Astrocyte (in vitro differentiated cells and primary cell): ENCODE measurements around the gene PBRM1. TPM values are rescaled to one million over a fixed set of nuclear protein-coding genes. Genes with fewer than 3 reads are reported as not detected.

Source experiments
- DNase-seq: peaks from one replicate; pipeline ENCODE4 v3.0.0-alpha.2; 2010; ENCODE audit warnings: low read depth
- FAIRE-seq: peaks from 2 replicates; lab custom pipeline; 2011; peaks lifted over from hg19 to GRCh38; lab: Jason Lieb, UNC
- H2AFZ ChIP-seq: 2 replicates; pipeline ENCODE4 v1.6.0; 2012; ENCODE audit warnings: low read depth, low read length, inconsistent platforms
- H3K27ac ChIP-seq: 2 replicates; pipeline ENCODE4 v1.5.1; 2011; ENCODE audit warnings: low read depth, low read length, inconsistent platforms
- H3K27me3 ChIP-seq: 2 replicates; pipeline ENCODE4 v1.6.0; 2011; ENCODE audit warnings: low read length, inconsistent platforms; ENCODE audit not compliant: insufficient read depth
- H3K36me3 ChIP-seq: 2 replicates; pipeline ENCODE4 v1.5.1; 2011; ENCODE audit warnings: low read length, inconsistent platforms; ENCODE audit not compliant: insufficient read depth
- H3K4me1 ChIP-seq: 2 replicates; pipeline ENCODE4 v1.5.1; 2011; ENCODE audit warnings: low read length, inconsistent platforms; ENCODE audit not compliant: insufficient read depth
- H3K4me2 ChIP-seq: 2 replicates; pipeline ENCODE4 v1.6.0; 2012; ENCODE audit warnings: low read length, inconsistent platforms
- H3K4me3 ChIP-seq: 2 replicates; pipeline ENCODE4 v1.5.1; 2011; ENCODE audit warnings: low read depth, mild to moderate bottlenecking, low read length, inconsistent platforms; ENCODE audit not compliant: insufficient read depth
- H3K79me2 ChIP-seq: 2 replicates; pipeline ENCODE4 v1.6.0; 2012; ENCODE audit warnings: mild to moderate bottlenecking, low read length, inconsistent platforms; ENCODE audit not compliant: insufficient read depth
- H3K9ac ChIP-seq: 2 replicates; pipeline ENCODE4 v1.6.0; 2012; ENCODE audit warnings: mild to moderate bottlenecking, low read length, inconsistent platforms
- H3K9me3 ChIP-seq: 2 replicates; pipeline ENCODE4 v1.5.1; 2012; ENCODE audit warnings: low read depth, mild to moderate bottlenecking, low read length, inconsistent platforms; ENCODE audit not compliant: insufficient read depth
- H4K20me1 ChIP-seq: 2 replicates; pipeline ENCODE4 v1.6.0; 2012; ENCODE audit warnings: low read length, inconsistent platforms; ENCODE audit not compliant: insufficient read depth
- H3K27ac Mint-ChIP-seq: one replicate; pipeline ENCODE4 v1.8.0; 2021; ENCODE audit warnings: mild to moderate bottlenecking, mixed read lengths; ENCODE audit not compliant: unreplicated experiment
- H3K27me3 Mint-ChIP-seq: one replicate; pipeline ENCODE4 v1.8.0; 2021; ENCODE audit warnings: low read depth, mixed read lengths; ENCODE audit not compliant: unreplicated experiment
- H3K36me3 Mint-ChIP-seq: one replicate; pipeline ENCODE4 v1.8.0; 2021; ENCODE audit warnings: low read depth, mixed read lengths; ENCODE audit not compliant: unreplicated experiment
- H3K4me1 Mint-ChIP-seq: one replicate; pipeline ENCODE4 v1.8.0; 2021; ENCODE audit warnings: low read depth, mixed read lengths; ENCODE audit not compliant: unreplicated experiment
- H3K4me3 Mint-ChIP-seq: one replicate; pipeline ENCODE4 v1.8.0; 2021; ENCODE audit warnings: mild to moderate bottlenecking, moderate library complexity, mixed read lengths; ENCODE audit not compliant: unreplicated experiment
- H3K9me3 Mint-ChIP-seq: one replicate; pipeline ENCODE4 v1.8.0; 2021; ENCODE audit warnings: mild to moderate bottlenecking, mixed read lengths; ENCODE audit not compliant: unreplicated experiment
- CTCF ChIP-seq: IDR thresholded peaks from 2 replicates; pipeline ENCODE4 v1.5.1; 2011; ENCODE audit warnings: low read depth, mild to moderate bottlenecking, inconsistent platforms, low read length, moderate library complexity; ENCODE audit not compliant: insufficient read depth
- EZH2 ChIP-seq: IDR thresholded peaks from 2 replicates; pipeline ENCODE4 v1.6.1; 2012; ENCODE audit warnings: mild to moderate bottlenecking, low read length, inconsistent platforms; ENCODE audit not compliant: insufficient read depth
- total RNA-seq: library from RNA; stranded (reverse); gene quantifications from 2 replicates; pipeline ENCODE4 v1.2.1, GENCODE V29; 2021

PBRM1 gene
- total RNA-seq, 1 donor from 2014 or later: 54.5 TPM

GRCh38 chr3:52660046-52660445 lies 25.7 kb downstream of the PBRM1 start:
- Histone ChIP-seq H3K27ac (no peak overlapping the region), H4K20me1 (peaks cover 8% of the 10 kb centered on the region), H3K36me3 (peaks cover 46% of the 10 kb centered on the region), H3K4me1 (no peaks in the 10 kb centered on the region), H3K9ac (no peak overlapping the region), H2AFZ (no peak overlapping the region), H3K9me3 (no peaks in the 10 kb centered on the region), H3K79me2 (peaks cover 31% of the 10 kb centered on the region), H3K4me2 (no peak overlapping the region), H3K4me3 (no peak overlapping the region), H3K27me3 (no peaks in the 10 kb centered on the region)
- H3K36me3 Mint-ChIP-seq: peaks cover 23% of the 10 kb centered on the region
- no peak overlapping the region for H3K27ac Mint-ChIP-seq
- no peak overlapping the region for H3K4me3 Mint-ChIP-seq
- FAIRE-seq: no peak
- no peak for DNase-seq
- H3K4me1 Mint-ChIP-seq: peaks cover 1% of the 10 kb centered on the region
- no peaks in the 10 kb centered on the region for H3K27me3 Mint-ChIP-seq
- TF ChIP-seq CTCF (no peak), EZH2 (no peak)
- H3K9me3 Mint-ChIP-seq: no peaks in the 10 kb centered on the region

- FAIRE-seq: no peak
- H3K4me1 ChIP-seq: no peaks in the 10 kb centered on the region
- Mint-ChIP-seq H3K4me3 (no peak overlapping the region), H3K4me1 (peaks cover 1% of the 10 kb centered on the region), H3K27me3 (no peaks in the 10 kb centered on the region), H3K27ac (no peak overlapping the region), H3K9me3 (no peaks in the 10 kb centered on the region), H3K36me3 (peaks cover 13% of the 10 kb centered on the region)
- TF ChIP-seq CTCF (no peak), EZH2 (no peak)
- no peak overlapping the region for H3K27ac ChIP-seq
- H3K36me3 ChIP-seq: peaks cover 48% of the 10 kb centered on the region
- DNase-seq: no peak
- peaks cover 11% of the 10 kb centered on the region for H3K79me2 ChIP-seq
- H4K20me1 ChIP-seq: peaks cover 8% of the 10 kb centered on the region
- H3K4me3 ChIP-seq: no peak overlapping the region
- H3K4me2 ChIP-seq: no peak overlapping the region
- no peaks in the 10 kb centered on the region for H3K9me3 ChIP-seq
- H3K9ac ChIP-seq: no peak overlapping the region
- no peak overlapping the region for H2AFZ ChIP-seq
- H3K27me3 ChIP-seq: no peaks in the 10 kb centered on the region
These were observed 29.8 kb downstream of the PBRM1 start for GRCh38 chr3:52655895-52656294.

- H3K27me3 Mint-ChIP-seq: no peaks in the 10 kb centered on the region
- H3K36me3 ChIP-seq: peaks cover 42% of the 10 kb centered on the region
- FAIRE-seq: no peak
These were observed 34.1 kb downstream of the PBRM1 start for GRCh38 chr3:52651592-52651991.

More at GRCh38 chr3:52651592-52651991, 34.1 kb downstream of the PBRM1 start:
- Mint-ChIP-seq H3K4me3 (no peak overlapping the region), H3K27ac (no peak overlapping the region), H3K9me3 (no peaks in the 10 kb centered on the region), H3K4me1 (peaks cover 10% of the 10 kb centered on the region), H3K36me3 (peaks cover 19% of the 10 kb centered on the region)
- Histone ChIP-seq H3K4me3 (no peak overlapping the region), H3K9me3 (no peaks in the 10 kb centered on the region), H3K27ac (no peak overlapping the region), H3K4me2 (no peak overlapping the region), H3K79me2 (no peaks in the 10 kb centered on the region), H3K9ac (no peak overlapping the region), H3K27me3 (no peaks in the 10 kb centered on the region), H4K20me1 (no peaks in the 10 kb centered on the region), H2AFZ (no peak overlapping the region), H3K4me1 (peaks cover 7% of the 10 kb centered on the region)
- TF ChIP-seq CTCF (no peak), EZH2 (no peak)
- no peak for DNase-seq
